Measurements from ENCODE around the gene FAM107A.

- TF ChIP-seq, protein P1, sequence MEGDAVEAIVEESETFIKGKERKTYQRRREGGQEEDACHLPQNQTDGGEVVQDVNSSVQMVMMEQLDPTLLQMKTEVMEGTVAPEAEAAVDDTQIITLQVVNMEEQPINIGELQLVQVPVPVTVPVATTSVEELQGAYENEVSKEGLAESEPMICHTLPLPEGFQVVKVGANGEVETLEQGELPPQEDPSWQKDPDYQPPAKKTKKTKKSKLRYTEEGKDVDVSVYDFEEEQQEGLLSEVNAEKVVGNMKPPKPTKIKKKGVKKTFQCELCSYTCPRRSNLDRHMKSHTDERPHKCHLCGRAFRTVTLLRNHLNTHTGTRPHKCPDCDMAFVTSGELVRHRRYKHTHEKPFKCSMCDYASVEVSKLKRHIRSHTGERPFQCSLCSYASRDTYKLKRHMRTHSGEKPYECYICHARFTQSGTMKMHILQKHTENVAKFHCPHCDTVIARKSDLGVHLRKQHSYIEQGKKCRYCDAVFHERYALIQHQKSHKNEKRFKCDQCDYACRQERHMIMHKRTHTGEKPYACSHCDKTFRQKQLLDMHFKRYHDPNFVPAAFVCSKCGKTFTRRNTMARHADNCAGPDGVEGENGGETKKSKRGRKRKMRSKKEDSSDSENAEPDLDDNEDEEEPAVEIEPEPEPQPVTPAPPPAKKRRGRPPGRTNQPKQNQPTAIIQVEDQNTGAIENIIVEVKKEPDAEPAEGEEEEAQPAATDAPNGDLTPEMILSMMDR (IDR thresholded peaks at IDR 0.05) = no peak
- TF ChIP-seq POLR2A (IDR thresholded peaks at IDR 0.05) = no peak
Measured at GRCh38 chr3:58573640-58574039, 3.6 kb downstream of the FAM107A start.
